NCI-H1092 (cell line): ENCODE data around the gene XPNPEP1.

Source experiments
- DNase-seq: peaks from one replicate; lab custom pipeline; 2025; lab: John Stamatoyannopoulos, UW

The XPNPEP1 gene

GRCh38 chr10:109863775-109864174 is 59.5 kb downstream of the XPNPEP1 start:
- no peak for DNase-seq

GRCh38 chr10:109862738-109863137 is 60.6 kb downstream of the XPNPEP1 start:
- no peak for DNase-seq

GRCh38 chr10:109862041-109862440 is 61.3 kb downstream of the XPNPEP1 start:
- DNase-seq: no peak

- no peak for DNase-seq
Observed at GRCh38 chr10:109861081-109861480, 62.2 kb downstream of the XPNPEP1 start.

- no peak for DNase-seq
Observed at GRCh38 chr10:109859221-109859620, 64.1 kb downstream of the XPNPEP1 start.

GRCh38 chr10:109855746-109856145 is 67.6 kb downstream of the XPNPEP1 start:
- no peak for DNase-seq

- no peak for DNase-seq
Observed at GRCh38 chr10:109853921-109854320, 69.4 kb downstream of the XPNPEP1 start.

GRCh38 chr10:109852475-109853037 is 70.8 kb downstream of the XPNPEP1 start:
- DNase-seq: peak; percentile 44

- DNase-seq: no peak
Observed at GRCh38 chr10:109851616-109852474, 71.5 kb downstream of the XPNPEP1 start.

- DNase-seq: no peak
Observed at GRCh38 chr10:109846832-109847231, 76.5 kb downstream of the XPNPEP1 start.

- no peak for DNase-seq
Observed at GRCh38 chr10:109845308-109845707, 78.0 kb downstream of the XPNPEP1 start.

- no peak for DNase-seq
Observed at GRCh38 chr10:109838592-109839244, 84.6 kb downstream of the XPNPEP1 start.

GRCh38 chr10:109837384-109837783 is 85.9 kb downstream of the XPNPEP1 start:
- DNase-seq: no peak

GRCh38 chr10:109835257-109835656 is 88.1 kb downstream of the XPNPEP1 start:
- no peak for DNase-seq

GRCh38 chr10:109831846-109832245 is 91.5 kb downstream of the XPNPEP1 start:
- no peak for DNase-seq

- no peak for DNase-seq
Observed at GRCh38 chr10:109824206-109824605, 99.1 kb downstream of the XPNPEP1 start.

GRCh38 chr10:109823196-109823595 is 100.1 kb downstream of the XPNPEP1 start:
- no peak for DNase-seq

GRCh38 chr10:109821672-109822071 is 101.6 kb downstream of the XPNPEP1 start:
- DNase-seq: no peak

GRCh38 chr10:109820620-109821405 is 102.5 kb downstream of the XPNPEP1 start:
- no peak for DNase-seq

- no peak for DNase-seq
Observed at GRCh38 chr10:109819807-109820206, 103.5 kb downstream of the XPNPEP1 start.
